CD4-positive, alpha-beta T cell treated with Interleukin-4 for 4 hours (primary cell): ENCODE measurements around the gene LALBA.
"Not testable (repeated sequence)": the region's sequence is repeated elsewhere in the genome, so short reads cannot be mapped to it uniquely, and the experiment has no call there.

Source experiments
- DNase-seq: peaks from one replicate; pipeline ENCODE4 v3.0.0-alpha.2; 2020

LALBA gene

GRCh38 chr12:48527891-48528670, 41.8 kb downstream of the LALBA start:
- no peak for DNase-seq

GRCh38 chr12:48525332-48525731, 44.5 kb downstream of the LALBA start, which contains the start of gene OR8S1:
Gene OR8S1, plus strand, starts transcription at chr12:48525632. Its CDS starts 0 bp downstream, at chr12:48525632.
- DNase-seq, result no peak

- not testable (repeated sequence) for DNase-seq
These were observed 49.5 kb downstream of the LALBA start for GRCh38 chr12:48520381-48520780.
